DND-41 (cell line): ENCODE results near the gene MCRIP2.

ENCODE experiments used
- EZH2 ChIP-seq: IDR thresholded peaks from 3 replicates; pipeline ENCODE4 v1.6.1; 2012; ENCODE audit warnings: borderline replicate concordance, low read depth, mild to moderate bottlenecking, moderate library complexity, low read length, inconsistent platforms; ENCODE audit not compliant: severe bottlenecking
- TF ChIP-seq, protein P1 (sequence below): IDR thresholded peaks from 2 replicates; pipeline ENCODE4 v1.5.1; 2012; ENCODE audit warnings: borderline replicate concordance, low read length, moderate library complexity, mild to moderate bottlenecking; ENCODE audit not compliant: poor library complexity, severe bottlenecking; ENCODE audit errors: extremely low read depth

DNA sequence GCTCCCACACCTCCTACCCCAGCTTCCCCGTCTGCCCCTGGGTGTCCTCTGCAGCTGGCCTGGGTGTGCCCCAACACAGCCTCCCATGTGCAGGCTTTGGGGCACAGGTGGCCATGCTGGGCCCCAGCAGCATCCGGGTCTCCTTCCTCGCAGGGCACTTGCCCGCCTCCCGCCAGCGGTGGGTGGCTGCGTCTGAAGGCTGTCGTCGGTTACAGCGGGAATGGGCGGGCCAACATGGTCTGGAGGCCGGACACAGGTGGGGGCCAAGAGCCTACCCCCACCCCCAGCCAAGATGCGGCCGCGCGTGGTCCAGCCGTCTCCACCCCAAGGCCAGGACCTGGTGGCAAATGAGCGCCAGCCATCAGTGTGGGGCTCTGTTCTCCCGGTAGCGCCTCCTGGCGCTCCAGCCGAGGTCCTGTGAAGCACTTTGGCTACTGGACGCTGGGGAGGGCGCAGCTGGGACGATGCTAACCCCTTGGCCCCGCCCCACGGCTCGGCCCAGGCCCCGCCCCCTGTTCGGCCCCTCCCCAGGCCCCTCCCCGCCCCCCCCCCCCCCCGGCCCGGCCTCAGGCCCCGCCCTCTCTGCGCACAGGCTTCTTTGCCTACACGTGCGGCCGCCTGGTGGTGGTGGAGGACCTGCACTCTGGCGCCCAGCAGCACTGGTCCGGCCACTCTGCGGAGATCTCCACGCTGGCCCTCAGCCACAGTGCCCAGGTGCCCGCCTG is 19.0 kb downstream of the MCRIP2 start:
- TF ChIP-seq, protein P1, sequence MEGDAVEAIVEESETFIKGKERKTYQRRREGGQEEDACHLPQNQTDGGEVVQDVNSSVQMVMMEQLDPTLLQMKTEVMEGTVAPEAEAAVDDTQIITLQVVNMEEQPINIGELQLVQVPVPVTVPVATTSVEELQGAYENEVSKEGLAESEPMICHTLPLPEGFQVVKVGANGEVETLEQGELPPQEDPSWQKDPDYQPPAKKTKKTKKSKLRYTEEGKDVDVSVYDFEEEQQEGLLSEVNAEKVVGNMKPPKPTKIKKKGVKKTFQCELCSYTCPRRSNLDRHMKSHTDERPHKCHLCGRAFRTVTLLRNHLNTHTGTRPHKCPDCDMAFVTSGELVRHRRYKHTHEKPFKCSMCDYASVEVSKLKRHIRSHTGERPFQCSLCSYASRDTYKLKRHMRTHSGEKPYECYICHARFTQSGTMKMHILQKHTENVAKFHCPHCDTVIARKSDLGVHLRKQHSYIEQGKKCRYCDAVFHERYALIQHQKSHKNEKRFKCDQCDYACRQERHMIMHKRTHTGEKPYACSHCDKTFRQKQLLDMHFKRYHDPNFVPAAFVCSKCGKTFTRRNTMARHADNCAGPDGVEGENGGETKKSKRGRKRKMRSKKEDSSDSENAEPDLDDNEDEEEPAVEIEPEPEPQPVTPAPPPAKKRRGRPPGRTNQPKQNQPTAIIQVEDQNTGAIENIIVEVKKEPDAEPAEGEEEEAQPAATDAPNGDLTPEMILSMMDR = no peak
- no peak for TF ChIP-seq EZH2
